Hepatic stellate cell (primary cell): Measurements from ENCODE around the gene GALNT9.
"Not testable (repeated sequence)": the region's sequence is repeated elsewhere in the genome, so short reads cannot be mapped to it uniquely, and the experiment has no call there.

Source experiments
- DNase-seq: peaks from one replicate; pipeline ENCODE4 v3.0.0; 2011; ENCODE audit warnings: low spot score

Gene GALNT9

DNA sequence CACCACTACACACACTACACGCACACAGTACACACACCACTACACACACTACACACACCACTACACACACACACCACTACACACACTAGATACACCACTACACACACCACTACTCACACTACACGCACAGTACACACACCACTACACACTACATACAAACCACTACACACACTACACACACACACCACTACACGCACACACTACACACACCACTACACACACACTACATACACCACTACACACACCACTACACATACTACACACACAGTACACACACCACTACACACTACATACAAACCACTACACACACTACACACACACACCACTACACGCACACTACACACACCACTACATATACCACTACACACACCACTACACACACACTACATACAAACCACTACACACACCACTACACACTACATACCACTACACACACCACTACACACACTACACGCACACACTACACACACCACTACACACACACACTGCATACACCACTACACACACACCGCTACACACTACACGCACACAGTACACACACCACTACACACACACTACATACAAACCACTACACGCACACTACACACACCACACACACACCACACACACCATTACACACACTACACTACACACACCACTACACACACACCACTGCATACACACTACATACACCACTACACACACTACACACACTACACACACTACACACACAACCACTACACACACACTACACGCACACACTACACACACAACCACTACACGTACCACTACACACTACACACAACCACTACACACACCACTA lies 173.4 kb downstream of the GALNT9 start:
- DNase-seq = no peak

GRCh38 chr12:132154941-132155770 lies 174.2 kb downstream of the GALNT9 start:
- no peak for DNase-seq

DNA sequence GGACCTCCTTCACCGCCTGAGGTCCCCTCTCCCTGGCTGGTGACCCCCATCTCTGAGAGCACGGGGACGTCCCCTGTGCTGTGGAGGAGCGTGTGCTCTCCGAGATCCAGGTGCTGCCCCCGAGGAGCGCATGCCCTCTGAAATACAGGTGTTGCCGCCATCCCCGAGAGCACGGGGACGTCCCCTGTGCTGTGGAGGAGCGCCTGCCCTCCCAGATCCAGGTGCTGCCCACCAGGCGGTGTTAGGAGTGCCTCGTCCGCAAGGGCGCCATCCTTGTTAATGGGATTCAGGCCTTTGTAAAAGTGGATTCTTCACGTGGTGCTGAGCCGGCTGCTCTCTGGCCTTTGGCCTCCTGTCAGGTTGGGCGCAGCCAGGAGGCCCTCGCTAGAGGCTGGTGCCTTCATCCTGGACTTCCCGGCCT lies 175.0 kb downstream of the GALNT9 start:
- no peak for DNase-seq

DNA sequence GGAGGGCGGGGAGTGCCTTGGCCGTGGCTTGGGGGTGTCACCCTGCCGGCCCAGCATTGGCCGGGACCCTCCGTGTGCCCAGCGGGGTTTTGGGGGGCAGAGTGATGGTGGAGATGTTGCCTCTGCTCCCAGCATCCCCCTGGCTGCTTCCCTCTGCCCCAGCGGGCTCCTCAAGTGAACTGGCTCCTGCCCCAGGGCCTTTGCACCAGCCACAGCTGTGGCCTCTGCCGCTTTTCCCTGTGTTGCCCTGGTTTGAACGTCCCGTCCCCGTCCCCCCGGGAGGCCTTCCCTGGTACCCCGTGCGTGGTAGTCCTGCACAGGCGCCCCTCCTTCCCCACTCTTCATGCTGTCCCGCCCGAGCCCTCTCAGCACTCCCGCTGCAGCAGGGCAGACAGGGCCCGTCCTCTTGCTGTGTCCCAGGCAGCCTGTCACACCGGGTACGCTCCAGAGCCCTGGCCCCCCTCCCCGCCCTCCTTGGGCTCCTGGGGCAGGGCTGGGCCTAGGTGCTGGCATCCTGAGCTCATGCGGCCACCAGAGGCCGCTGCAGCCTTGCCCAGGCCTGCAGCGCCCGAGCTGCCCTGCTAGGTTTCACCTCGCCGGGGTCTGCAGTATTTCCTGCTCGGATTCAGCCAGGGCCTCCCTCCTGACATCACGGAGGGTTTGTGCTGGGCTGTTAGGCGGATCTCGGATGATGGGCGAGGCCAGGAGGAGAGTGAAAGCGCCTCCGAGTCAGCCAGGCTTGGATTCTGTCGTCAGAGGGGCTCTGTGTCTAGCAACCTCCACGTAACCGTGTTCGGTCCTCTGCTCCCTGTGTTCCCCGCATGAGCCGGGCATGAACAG lies 175.7 kb downstream of the GALNT9 start:
- DNase-seq = peak; percentile 91

- no peak for DNase-seq
Measured at GRCh38 chr12:132152953-132153352, 176.4 kb downstream of the GALNT9 start.

DNA sequence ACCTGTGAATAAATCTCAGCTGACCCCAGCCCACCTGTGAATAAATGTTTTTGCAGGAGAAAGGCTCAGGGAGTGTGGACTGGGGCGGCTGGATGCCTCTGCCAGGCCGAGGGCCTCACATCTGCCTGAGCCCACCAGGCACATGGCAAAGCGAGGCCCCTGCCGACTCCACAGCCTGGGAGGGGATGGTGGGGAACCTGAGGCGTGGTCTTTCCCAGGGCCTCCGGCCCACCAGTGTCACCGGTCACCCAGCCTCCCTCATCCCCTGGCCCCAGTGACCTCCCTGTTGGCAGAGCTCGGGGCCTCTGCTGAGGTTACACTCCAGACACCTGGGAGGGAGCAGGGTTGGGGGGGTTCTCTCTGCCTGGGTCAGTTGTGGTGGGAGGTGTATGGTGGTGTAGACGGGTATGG lies 177.0 kb downstream of the GALNT9 start:
- DNase-seq = no peak

GRCh38 chr12:132151766-132152410 lies 177.5 kb downstream of the GALNT9 start:
- no peak for DNase-seq

- DNase-seq = no peak
Measured at GRCh38 chr12:132151145-132151765, 178.1 kb downstream of the GALNT9 start.

DNA sequence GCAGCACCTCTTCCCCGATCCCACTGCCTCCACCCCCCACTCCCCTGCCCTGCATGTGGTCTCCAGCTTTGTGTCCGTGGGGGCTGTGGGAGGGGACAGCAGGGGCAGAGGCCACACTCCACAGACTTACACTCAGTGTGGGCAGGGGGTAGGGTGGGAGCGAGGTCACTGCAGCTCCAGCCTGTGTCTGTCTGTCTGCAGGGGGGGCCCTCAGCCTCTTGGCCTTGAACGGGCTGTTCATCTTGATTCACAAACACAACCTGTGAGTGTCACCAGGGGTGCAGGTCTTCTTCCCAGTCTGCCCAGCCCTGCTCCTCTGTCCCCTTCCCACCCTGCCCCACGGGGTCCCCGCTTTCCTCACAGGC lies 178.6 kb downstream of the GALNT9 start:
- DNase-seq = no peak

- not testable (repeated sequence) for DNase-seq
Measured at GRCh38 chr12:132149526-132149925, 179.9 kb downstream of the GALNT9 start.

GRCh38 chr12:132148368-132149045 lies 180.9 kb downstream of the GALNT9 start:
- DNase-seq = no peak

- DNase-seq = no peak
Measured at GRCh38 chr12:132147423-132148367, 181.7 kb downstream of the GALNT9 start.

DNA sequence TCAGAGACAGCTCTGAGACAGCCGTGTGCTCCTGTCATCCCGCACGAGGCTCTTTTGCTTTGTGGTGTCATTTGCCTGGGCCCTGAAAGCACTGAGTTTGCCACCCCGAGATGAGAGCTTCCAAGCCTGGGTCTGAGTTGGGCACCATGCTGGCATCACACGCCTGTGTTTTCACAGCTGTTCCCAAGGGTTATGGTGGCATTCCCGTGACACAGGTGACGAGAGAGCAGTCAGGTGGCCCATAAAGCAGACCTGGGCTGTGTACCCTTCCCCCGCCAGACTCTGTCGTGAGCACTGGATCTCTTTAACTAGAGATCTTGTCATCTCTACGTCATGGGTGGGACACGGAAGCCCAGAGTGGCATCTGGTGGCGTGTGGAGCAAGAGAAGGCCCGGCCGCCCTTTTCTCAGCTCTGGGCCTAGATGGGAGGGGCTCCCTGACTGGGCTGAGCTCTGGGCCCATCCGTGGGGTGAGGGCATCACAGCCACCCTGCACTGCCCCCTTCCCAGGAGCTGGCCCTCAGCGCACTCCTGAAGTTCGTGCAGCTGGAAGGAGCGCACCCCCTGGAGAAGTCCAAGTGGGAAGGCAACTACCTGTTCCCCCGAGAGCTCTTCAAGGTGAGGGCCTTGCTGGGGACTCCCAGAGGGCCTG lies 182.5 kb downstream of the GALNT9 start:
- DNase-seq = no peak
